ENCODE data around the gene TMEM258. TPM values are rescaled to one million over a fixed set of nuclear protein-coding genes. Genes with fewer than 3 reads are reported as not detected.
A peak's percentile ranks its signal among the peaks of the same experiment; 100 is the strongest.

Gene TMEM258
- total RNA-seq, 1 donor from 2014 or later: 75.8 TPM

GRCh38 chr11:61756147-61756451 is 36.3 kb downstream of the TMEM258 start:
- no peak for DNase-seq (ENCODE audit: low read depth)
- H3K27me3 ChIP-seq (ENCODE audit: control insufficient read depth, insufficient read depth, low read length): no peaks in the 10 kb centered on the region
- H3K4me3 ChIP-seq (ENCODE audit: low read depth, low read length): no peak overlapping the region
- H3K36me3 ChIP-seq (ENCODE audit: control insufficient read depth, insufficient read depth, low read length): no peaks in the 10 kb centered on the region
- no peak for TF ChIP-seq CTCF (IDR thresholded peaks at IDR 0.05; ENCODE audit: insufficient read depth, low read length, poor library complexity, severe bottlenecking)

- Histone ChIP-seq H3K36me3 (ENCODE audit: control insufficient read depth, insufficient read depth, low read length) (no peaks in the 10 kb centered on the region), H3K4me3 (ENCODE audit: low read depth, low read length) (peak overlapping the region; percentile 52), H3K27me3 (ENCODE audit: control insufficient read depth, insufficient read depth, low read length) (no peaks in the 10 kb centered on the region)
- DNase-seq (ENCODE audit: low read depth): no peak
- TF ChIP-seq CTCF (IDR thresholded peaks at IDR 0.05; ENCODE audit: insufficient read depth, low read length, poor library complexity, severe bottlenecking): no peak
Measured at GRCh38 chr11:61754534-61755482, 37.6 kb downstream of the TMEM258 start.

- no peak for TF ChIP-seq CTCF (IDR thresholded peaks at IDR 0.05; ENCODE audit: insufficient read depth, low read length, poor library complexity, severe bottlenecking)
- peak overlapping the region; percentile 52 for H3K4me3 ChIP-seq (ENCODE audit: low read depth, low read length)
- H3K36me3 ChIP-seq (ENCODE audit: control insufficient read depth, insufficient read depth, low read length): no peaks in the 10 kb centered on the region
- no peak for DNase-seq (ENCODE audit: low read depth)
- H3K27me3 ChIP-seq (ENCODE audit: control insufficient read depth, insufficient read depth, low read length): no peaks in the 10 kb centered on the region
Measured at GRCh38 chr11:61753672-61754071, 38.7 kb downstream of the TMEM258 start.

GRCh38 chr11:61752925-61753521 is 39.4 kb downstream of the TMEM258 start:
- H3K4me3 ChIP-seq (ENCODE audit: low read depth, low read length): peak overlapping the region; percentile 52
- no peak for DNase-seq (ENCODE audit: low read depth)
- no peaks in the 10 kb centered on the region for H3K27me3 ChIP-seq (ENCODE audit: control insufficient read depth, insufficient read depth, low read length)
- H3K36me3 ChIP-seq (ENCODE audit: control insufficient read depth, insufficient read depth, low read length): no peaks in the 10 kb centered on the region
- TF ChIP-seq CTCF (IDR thresholded peaks at IDR 0.05; ENCODE audit: insufficient read depth, low read length, poor library complexity, severe bottlenecking): no peak

- no peak for DNase-seq (ENCODE audit: low read depth)
Measured at GRCh38 chr11:61752117-61752924, 40.1 kb downstream of the TMEM258 start, which contains the start of gene MYRF. Gene MYRF, plus strand, starts transcription at chr11:61752636. Its CDS starts 109 bp downstream, at chr11:61752745.

More at GRCh38 chr11:61752117-61752924, 40.1 kb downstream of the TMEM258 start, which contains the start of gene MYRF:
- TF ChIP-seq CTCF (IDR thresholded peaks at IDR 0.05; ENCODE audit: insufficient read depth, low read length, poor library complexity, severe bottlenecking): no peak
- peak within 1 kb of the TSS; percentile 52 for H3K4me3 ChIP-seq (ENCODE audit: low read depth, low read length)
- no peaks in the 10 kb centered on the region for H3K36me3 ChIP-seq (ENCODE audit: control insufficient read depth, insufficient read depth, low read length)
- no peaks in the 10 kb centered on the region for H3K27me3 ChIP-seq (ENCODE audit: control insufficient read depth, insufficient read depth, low read length)

All from kidney epithelial cell (primary cell).